Colonic mucosa (tissue), 4 donors: ENCODE data around the gene THSD7B. TPM values are rescaled to one million over a fixed set of nuclear protein-coding genes. Genes with fewer than 3 reads are reported as not detected.
"Not testable (repeated sequence)": the region's sequence is repeated elsewhere in the genome, so short reads cannot be mapped to it uniquely, and the experiment has no call there.

Source experiments
- DNase-seq: peaks from one replicate; pipeline ENCODE4 v3.0.0-alpha.2; 2020
- H3K27ac ChIP-seq: fragments of 200-600 bp; one replicate; pipeline ENCODE4 v1.8.0; 2021
- H3K27me3 ChIP-seq: fragments of 200-600 bp; one replicate; pipeline ENCODE4 v1.8.0; 2021
- H3K36me3 ChIP-seq: fragments of 200-600 bp; one replicate; pipeline ENCODE4 v1.8.0; 2021
- H3K4me1 ChIP-seq: fragments of 200-600 bp; one replicate; pipeline ENCODE4 v1.8.0; 2021; ENCODE audit warnings: mild to moderate bottlenecking
- H3K4me3 ChIP-seq: fragments of 200-600 bp; one replicate; pipeline ENCODE4 v1.8.0; 2021
- H3K9ac ChIP-seq, 2 donors: one replicate each; pipeline ENCODE4 v1.7.0; 2013; ENCODE audit warnings: control low read depth in 2 of 2, low read depth in 2 of 2, low read length in 2 of 2
- H3K9me3 ChIP-seq: fragments of 200-600 bp; one replicate; pipeline ENCODE4 v1.8.0; 2021
- CTCF ChIP-seq: fragments of 200-600 bp; IDR thresholded peaks from one replicate; pipeline ENCODE4 v1.8.0; 2022; ENCODE audit warnings: antibody characterized with exemption, mild to moderate bottlenecking
- intact Hi-C: fragments of 100-400 bp; cut with DNase I; formaldehyde crosslinking; loops from one replicate; pipeline ENCODE4 v1.14.1; 2022
- total RNA-seq, 2 donors: library from RNA; stranded (reverse); fragmentation: NEBNext Ultra II Directional in 1 of 2; extraction: Animal tissue kit (Norgen Biotek cat#: 25700) in 1 of 2; gene quantifications; one replicate each; pipeline ENCODE4 v1.2.1, GENCODE V29; 2021
- donor health status: healthy.
- donor health status: DM: no; HTN: no; CAD: no.
- donor health status: DM: no; HTN: no; CAD: no.

THSD7B gene
- total RNA-seq, 2 donors from 2014 or later = 0.05 to 0.29 TPM

GRCh38 chr2:137302957-137303356 is 537.6 kb downstream of the THSD7B start:
- H3K27ac ChIP-seq = no peak overlapping the region
- no peaks in the 10 kb centered on the region for H3K27me3 ChIP-seq
- no peaks in the 10 kb centered on the region for H3K36me3 ChIP-seq
- H3K9me3 ChIP-seq = no peaks in the 10 kb centered on the region
- DNase-seq = no peak
- no peaks in the 10 kb centered on the region for H3K4me1 ChIP-seq
- no peak overlapping the region for H3K9ac ChIP-seq
- intact Hi-C loops = no loop called here
- H3K4me3 ChIP-seq = no peak overlapping the region
- TF ChIP-seq CTCF = no peak

- Histone ChIP-seq H3K36me3 (no peaks in the 10 kb centered on the region), H3K27ac (no peak overlapping the region), H3K9ac (no peak overlapping the region), H3K9me3 (no peaks in the 10 kb centered on the region), H3K4me3 (no peak overlapping the region), H3K27me3 (no peaks in the 10 kb centered on the region), H3K4me1 (no peaks in the 10 kb centered on the region)
- intact Hi-C loops = no loop called here
- no peak for TF ChIP-seq CTCF
- DNase-seq = no peak
Observed at GRCh38 chr2:137316075-137316474, 550.7 kb downstream of the THSD7B start.

- no peak overlapping the region for H3K9ac ChIP-seq
- no peaks in the 10 kb centered on the region for H3K36me3 ChIP-seq
- H3K9me3 ChIP-seq = no peaks in the 10 kb centered on the region
- DNase-seq = no peak
- intact Hi-C loops = no loop called here
- TF ChIP-seq CTCF = no peak
- no peak overlapping the region for H3K4me3 ChIP-seq
- no peaks in the 10 kb centered on the region for H3K4me1 ChIP-seq
- no peaks in the 10 kb centered on the region for H3K27me3 ChIP-seq
- no peak overlapping the region for H3K27ac ChIP-seq
Observed at GRCh38 chr2:137321566-137321965, 556.2 kb downstream of the THSD7B start.

- H3K27me3 ChIP-seq, H3K9me3 ChIP-seq, H3K9ac ChIP-seq, H3K4me1 ChIP-seq, DNase-seq, intact Hi-C loops, H3K4me3 ChIP-seq, H3K27ac ChIP-seq, H3K36me3 ChIP-seq: not testable (repeated sequence)
Observed at GRCh38 chr2:137331562-137331961, 566.2 kb downstream of the THSD7B start.

- no peak overlapping the region for H3K9ac ChIP-seq
- no peak for DNase-seq
- intact Hi-C loops = no loop called here
- no peak overlapping the region for H3K4me3 ChIP-seq
- H3K27me3 ChIP-seq = no peaks in the 10 kb centered on the region
- H3K9me3 ChIP-seq = no peaks in the 10 kb centered on the region
- H3K27ac ChIP-seq = no peak overlapping the region
- no peak for TF ChIP-seq CTCF
- H3K36me3 ChIP-seq = no peaks in the 10 kb centered on the region
- H3K4me1 ChIP-seq = no peaks in the 10 kb centered on the region
Observed at GRCh38 chr2:137333386-137334165, 568.2 kb downstream of the THSD7B start.

- intact Hi-C loops = no loop called here
- no peaks in the 10 kb centered on the region for H3K36me3 ChIP-seq
- TF ChIP-seq CTCF = no peak
- H3K9me3 ChIP-seq = no peaks in the 10 kb centered on the region
- no peak overlapping the region for H3K9ac ChIP-seq
- no peaks in the 10 kb centered on the region for H3K27me3 ChIP-seq
- no peaks in the 10 kb centered on the region for H3K4me1 ChIP-seq
- H3K27ac ChIP-seq = no peak overlapping the region
- no peak for DNase-seq
- no peak overlapping the region for H3K4me3 ChIP-seq
Observed at GRCh38 chr2:137336067-137336466, 570.7 kb downstream of the THSD7B start.
